Heart left ventricle (tissue), 16 donors: ENCODE measurements around the gene FOSL2. TPM values are rescaled to one million over a fixed set of nuclear protein-coding genes. Genes with fewer than 3 reads are reported as not detected.

Source experiments
- ATAC-seq, 4 donors: fragments of 200-7000 bp; cut with Tn5 transposase; one replicate each; pipeline ENCODE4 v1.9.1; 2020 to 2022; ENCODE audit warnings: moderate library complexity in 4 of 4, mild to moderate bottlenecking in 3 of 4, moderate number of reproducible peaks in 1 of 4
- DNase-seq, 5 donors: peaks; one replicate each; pipeline ENCODE4 v3.0.0-alpha.2; 2020
- H3K27ac ChIP-seq, 12 donors: fragments of 200-600 bp; sonication (generic) in 4 of 12; one replicate each; pipeline versions ENCODE4 v1.5.0 to v1.8.0; 2016 to 2022; ENCODE audit warnings: mild to moderate bottlenecking in 2 of 12
- H3K27me3 ChIP-seq, 9 donors: fragments of 200-600 bp; sonication (generic) in 2 of 9; one replicate each; pipeline versions ENCODE4 v1.5.1 to v1.8.0; 2016 to 2022; ENCODE audit warnings: mild to moderate bottlenecking in 3 of 9
- H3K36me3 ChIP-seq, 9 donors: fragments of 200-600 bp; sonication (generic) in 2 of 9; one replicate each; pipeline versions ENCODE4 v1.5.0 to v1.8.0; 2018 to 2022; ENCODE audit warnings: mild to moderate bottlenecking in 2 of 9
- H3K4me1 ChIP-seq, 12 donors: fragments of 200-600 bp; sonication (generic) in 4 of 12; one replicate each; pipeline versions ENCODE4 v1.5.0 to v1.8.0; 2016 to 2022; ENCODE audit warnings: mild to moderate bottlenecking in 3 of 12
- H3K4me3 ChIP-seq, 12 donors: fragments of 200-600 bp; sonication (generic) in 4 of 12; one replicate each; pipeline versions ENCODE4 v1.5.0 to v1.8.0; 2017 to 2022; ENCODE audit warnings: mild to moderate bottlenecking in 9 of 12, moderate library complexity in 4 of 12
- H3K9me3 ChIP-seq, 12 donors: fragments of 200-600 bp; sonication (generic) in 4 of 12; one replicate each; pipeline versions ENCODE4 v1.5.0 to v1.8.0; 2016 to 2022; ENCODE audit warnings: mild to moderate bottlenecking in 1 of 12
- CTCF ChIP-seq, 12 donors: fragments of 200-600 bp; sonication (generic) in 4 of 12; IDR thresholded peaks; one replicate each; pipeline versions ENCODE4 v1.5.0 to v1.8.0; 2018 to 2022; ENCODE audit warnings: antibody characterized with exemption in 12 of 12, mild to moderate bottlenecking in 5 of 12
- POLR2A ChIP-seq, 2 donors: fragments of 450-650 bp; IDR thresholded peaks; one replicate each; pipeline ENCODE4 v1.6.1; 2017; ENCODE audit warnings: antibody characterized with exemption in 2 of 2, mild to moderate bottlenecking in 2 of 2, moderate library complexity in 2 of 2
- WGBS, 4 donors: extraction: QIAGEN DNeasy Blood & Tissue Kit in 2 of 4; methylation state at CpG; one replicate each; pipeline versions ENCODE4 v1.1.5 to v1.1.7; 2013 to 2018; 5-methylcytosine and 5-hydroxymethylcytosine counted together
- intact Hi-C, 10 donors: fragments of 100-400 bp; cut with DNase I; formaldehyde crosslinking; loops; one replicate each; pipeline versions ENCODE4 v1.11.1 to v1.14.2; 2022
- polyA plus RNA-seq, 2 donors: library from polyadenylated mRNA; stranded (reverse); fragments of 200-250 nt; gene quantifications; one replicate each; pipeline ENCODE4 v1.2.3, GENCODE V29; 2013
- total RNA-seq, 9 donors: library from RNA; depleted of rRNA in 2 of 9; stranded (reverse); fragments of >200 nt in 2 of 9; fragmentation: NEBNext Ultra II Directional in 3 of 9; extraction: Animal tissue kit (Norgen Biotek cat#: 25700) in 3 of 9; gene quantifications; one replicate each; pipeline versions ENCODE4 v1.1.0 to v1.2.4, GENCODE V29; 2016 to 2023
- donor health status: ischemic (EF 13 %, LVEDD 7.1; RV severe dilation, severe dysfunction).
- donor health status: healthy with polysubstance abuse.
- donor health status: DM: no; HTN: yes; CAD: no.
- donor health status: DM: no; HTN: no; CAD: no.
- donor health status: ischemic (EF 25% LVEDD 6.9; RV normal size, moderate dysfunction).
- donor health status: ischemic (EF 25% LVEDD 5.7; RV mildly dilated, moderate dysfunction).
- donor health status: healthy.
- donor health status: DM: yes; HTN: yes; CAD: no.
- donor health status: ischemic (EF 35%, LVEDD 5.7; RV mildly dilated, moderate dysfunction).
- donor health status: nonischemic (EF 11% LVEDD 7.7; RV severe dilation, severe dysfunction).
- donor health status: DM: yes; HTN: yes; CAD: no.
- donor health status: PGD.
- donor health status: ischemic (EF 29% LVEDD 5.4; RV normal size, mild dysfunction).
- donor health status: nonischemic (EF 23%, LVEDD 6.1; RV moderate dilation, normal function).

Gene FOSL2
- total and polyA plus RNA-seq, 11 donors, result 15.2 to 144 (median 50.2) TPM

- intact Hi-C loops, result loop anchor here in 1 of 10 donors (5.0 kb wide), 1 partner anchor 40 kb away; no protein-coding TSS in a partner anchor
- no peak overlapping the region for H3K27ac ChIP-seq
- TF ChIP-seq POLR2A (IDR thresholded peaks at IDR 0.05) (no peak), CTCF (IDR thresholded peaks at IDR 0.05) (no peak)
- 77 to 88% (median 85%) methylated on average over 3 to 9 of the region's 9 CpGs for WGBS, 4 donors
- H3K27me3 ChIP-seq, result no peaks in the 10 kb centered on the region
- no peak overlapping the region for H3K4me3 ChIP-seq
- DNase-seq, result no peak
- ATAC-seq, result no peak
- peaks cover 0 to 36% (median 8%) of the 10 kb centered on the region in 12 donors for H3K4me1 ChIP-seq
- no peaks in the 10 kb centered on the region for H3K9me3 ChIP-seq
- no peaks in the 10 kb centered on the region for H3K36me3 ChIP-seq
Observed at GRCh38 chr2:28347596-28347995, 45.1 kb upstream of the FOSL2 start.

- Histone ChIP-seq H3K27me3 (no peaks in the 10 kb centered on the region), H3K9me3 (no peaks in the 10 kb centered on the region), H3K27ac (no peak overlapping the region), H3K4me3 (no peak overlapping the region), H3K36me3 (no peaks in the 10 kb centered on the region), H3K4me1 (peaks cover 0 to 30% (median 3%) of the 10 kb centered on the region in 12 donors)
- peak in 2 of 4 donors; percentile 24 to 51 for ATAC-seq
- intact Hi-C loops, result loop anchor here in 1 of 10 donors (5.0 kb wide), 1 partner anchor 39 kb away; no protein-coding TSS in a partner anchor
- DNase-seq, result no peak
- no peak for TF ChIP-seq POLR2A (IDR thresholded peaks at IDR 0.05)
- TF ChIP-seq CTCF (IDR thresholded peaks at IDR 0.05), result no peak
- WGBS, 4 donors, result 65 to 79% (median 76%) methylated on average over 7 to 10 of the region's 10 CpGs
Observed at GRCh38 chr2:28348149-28348567, 44.5 kb upstream of the FOSL2 start.

GRCh38 chr2:28348921-28349320 is 43.7 kb upstream of the FOSL2 start:
- Histone ChIP-seq H3K36me3 (no peaks in the 10 kb centered on the region), H3K4me1 (peaks cover 0 to 23% (median 0%) of the 10 kb centered on the region in 12 donors), H3K4me3 (no peak overlapping the region), H3K27me3 (no peaks in the 10 kb centered on the region), H3K9me3 (no peaks in the 10 kb centered on the region), H3K27ac (no peak overlapping the region)
- intact Hi-C loops, result loop anchor here in 1 of 10 donors (5.0 kb wide), 1 partner anchor 38 kb away; no protein-coding TSS in a partner anchor
- TF ChIP-seq CTCF (IDR thresholded peaks at IDR 0.05) (no peak), POLR2A (IDR thresholded peaks at IDR 0.05) (no peak)
- 76 to 79% (median 78%) methylated on average over 11 of the region's 11 CpGs for WGBS, 4 donors
- no peak for ATAC-seq
- no peak for DNase-seq

GRCh38 chr2:28349546-28350165 is 43.0 kb upstream of the FOSL2 start:
- Histone ChIP-seq H3K27me3 (no peaks in the 10 kb centered on the region), H3K27ac (no peak overlapping the region), H3K36me3 (no peaks in the 10 kb centered on the region), H3K4me3 (no peak overlapping the region), H3K9me3 (no peaks in the 10 kb centered on the region), H3K4me1 (peaks cover 0 to 23% (median 0%) of the 10 kb centered on the region in 12 donors)
- DNase-seq, result no peak
- ATAC-seq, result no peak
- TF ChIP-seq CTCF (IDR thresholded peaks at IDR 0.05), result no peak
- TF ChIP-seq POLR2A (IDR thresholded peaks at IDR 0.05), result no peak
- WGBS, 4 donors, result 87 to 91% (median 90%) methylated on average over 8 to 11 of the region's 11 CpGs
- intact Hi-C loops, result loop anchor here in 1 of 10 donors (5.0 kb wide), 1 partner anchor 38 kb away; no protein-coding TSS in a partner anchor
